K562 (cell line): Measurements from ENCODE around the gene FAAP24. TPM values are rescaled to one million over a fixed set of nuclear protein-coding genes. Genes with fewer than 3 reads are reported as not detected.

ENCODE experiments used
- CBX5 ChIP-seq: IDR thresholded peaks from 2 replicates; pipeline ENCODE4 v1.6.1; 2014; ENCODE audit warnings: low read depth, borderline replicate concordance
- CBX8 ChIP-seq: fragments of 200-600 bp; sonication (generic); IDR thresholded peaks from 2 replicates; pipeline ENCODE4 v1.6.1; 2012; ENCODE audit warnings: borderline replicate concordance, mixed run types, low read depth, mild to moderate bottlenecking, moderate library complexity, mixed read lengths, low read length, control low read depth, inconsistent platforms; ENCODE audit not compliant: poor library complexity, severe bottlenecking; ENCODE audit errors: extremely low read depth
- L3MBTL2 ChIP-seq: fragments of 450-650 bp; IDR thresholded peaks from 2 replicates; pipeline ENCODE4 v1.6.1; 2016; ENCODE audit warnings: mild to moderate bottlenecking, moderate library complexity
- LEF1 ChIP-seq: fragments of 450-650 bp; IDR thresholded peaks from 2 replicates; pipeline ENCODE4 v1.6.1; 2016; ENCODE audit warnings: mild to moderate bottlenecking
- MYBL2 ChIP-seq, 2 experiments: fragments of 450-650 bp in 1 of 2; sonication (generic) in 1 of 2; formaldehyde crosslinking in 1 of 2; IDR thresholded peaks; 2 replicates each; pipeline versions ENCODE4 v1.6.1 to v1.8.1; 2017 to 2022; ENCODE audit warnings: borderline replicate concordance in 1 of 2, inconsistent platforms in 1 of 2, low read depth in 1 of 2, mild to moderate bottlenecking in 1 of 2, missing genetic modification reagents in 1 of 2, moderate library complexity in 1 of 2
- NBN ChIP-seq: fragments of 450-650 bp; IDR thresholded peaks from 2 replicates; pipeline ENCODE4 v1.6.1; 2016; ENCODE audit warnings: low read depth, mild to moderate bottlenecking
- NEUROD1 ChIP-seq: fragments of 150-350 bp; IDR thresholded peaks from 2 replicates; pipeline ENCODE4 v1.6.1; 2014; ENCODE audit warnings: borderline replicate concordance, low read length, low read depth; ENCODE audit not compliant: partially characterized antibody
- NRF1 ChIP-seq, 2 experiments: fragments of 450-650 bp; IDR thresholded peaks in 1 of 2; conservative IDR thresholded peaks in 1 of 2; 2 replicates each; pipeline ENCODE4 v1.6.1; 2014; ENCODE audit warnings: mild to moderate bottlenecking in 2 of 2
- PHB2 ChIP-seq: fragments of 450-650 bp; IDR thresholded peaks from 2 replicates; pipeline ENCODE4 v1.6.1; 2017; ENCODE audit warnings: low read depth
- PRMT5 ChIP-seq: sonication (generic); formaldehyde crosslinking; IDR thresholded peaks from 2 replicates; pipeline ENCODE4 v1.5.0; 2020; ENCODE audit warnings: missing genetic modification reagents
- PTBP1 ChIP-seq: fragments of 200-400 bp; formaldehyde crosslinking; IDR thresholded peaks from 2 replicates; pipeline ENCODE4 v1.6.1; 2017; ENCODE audit warnings: low read depth, low read length
- SREBF1 ChIP-seq: fragments of 150-350 bp; IDR thresholded peaks from 2 replicates; pipeline ENCODE4 v1.6.1; 2014; ENCODE audit warnings: antibody characterized with exemption, low read depth, low read length, borderline replicate concordance
- TCF3 ChIP-seq: sonication (generic); formaldehyde crosslinking; IDR thresholded peaks from 2 replicates; pipeline ENCODE4 v1.4.0; 2020; ENCODE audit warnings: mild to moderate bottlenecking, missing genetic modification reagents
- YBX1 ChIP-seq: fragments of 450-650 bp; IDR thresholded peaks from 2 replicates; pipeline ENCODE4 v1.7.1; 2016; ENCODE audit warnings: mild to moderate bottlenecking
- ZBTB8A ChIP-seq: fragments of 450-650 bp; IDR thresholded peaks from 2 replicates; pipeline ENCODE4 v1.6.1; 2018; ENCODE audit warnings: mild to moderate bottlenecking, moderate library complexity; ENCODE audit not compliant: partially characterized antibody
- ZNF583 ChIP-seq: fragments of 250-450 bp; sonication (Bioruptor Pico); IDR thresholded peaks from 2 replicates; pipeline ENCODE4 v1.4.0; 2020
- ZNF79 ChIP-seq: fragments of 250-450 bp; sonication (Bioruptor Pico); IDR thresholded peaks from 2 replicates; pipeline ENCODE4 v1.4.0; 2020; ENCODE audit warnings: low read depth, mild to moderate bottlenecking, moderate library complexity
- polyA plus RNA-seq, 8 experiments: library from polyadenylated mRNA; depleted of rRNA in 4 of 8; stranded (reverse) in 5 of 8; unstranded in 3 of 8; fragments of >200 nt; fragmentation: Nextera tagmentation in 2 of 8; fragmentation: Illumina TruSeq in 1 of 8; extraction: Ambion mirVana in 2 of 8; extraction: Trizol in 1 of 8; gene quantifications; 2 replicates each; pipeline versions ENCODE4 v1.2.1 to v1.2.3, GENCODE V29; 2011 to 2014; ENCODE audit warnings: inconsistent platforms in 1 of 8, missing spikeins in 1 of 8
- total RNA-seq, 7 experiments: library from RNA; depleted of rRNA in 6 of 7; stranded (reverse); fragments of >200 nt in 6 of 7; fragmentation: Illumina TruSeq in 2 of 7; extraction: Trizol in 2 of 7; gene quantifications; 2 replicates each; pipeline versions ENCODE4 v1.2.1 to v1.2.3, GENCODE V29; 2011 to 2021; ENCODE audit warnings: low replicate concordance in 1 of 7
- TF ChIP-seq, protein P1 (sequence below): IDR thresholded peaks from 3 replicates; pipeline ENCODE4 v1.6.1; 2011; ENCODE audit warnings: borderline replicate concordance, mild to moderate bottlenecking; ENCODE audit not compliant: insufficient read length, insufficient read depth
- TF ChIP-seq, protein P2 (sequence below), 2 experiments: fragments of 150-350 bp in 1 of 2; IDR thresholded peaks; 2 replicates each; pipeline ENCODE4 v1.6.1; 2012 to 2016; ENCODE audit warnings: low read depth in 2 of 2, low read length in 2 of 2, mild to moderate bottlenecking in 1 of 2, moderate library complexity in 1 of 2
- TF ChIP-seq, protein P3 (sequence below): sonication (generic); formaldehyde crosslinking; IDR thresholded peaks from 2 replicates; pipeline ENCODE4 v1.8.1; 2023; ENCODE audit warnings: mild to moderate bottlenecking, missing genetic modification reagents
- TF ChIP-seq, protein P4 (sequence below): fragments of 450-650 bp; IDR thresholded peaks from 2 replicates; pipeline ENCODE4 v1.6.1; 2016; ENCODE audit warnings: missing biosample characterization, missing genetic modification characterization

FAAP24 gene
- total and polyA plus RNA-seq, 9 of the 15 experiments (the other 6 are each of a cell fraction or from before 2014, with no cell fraction given), result 4.6 to 21.6 (median 8.2) TPM

DNA sequence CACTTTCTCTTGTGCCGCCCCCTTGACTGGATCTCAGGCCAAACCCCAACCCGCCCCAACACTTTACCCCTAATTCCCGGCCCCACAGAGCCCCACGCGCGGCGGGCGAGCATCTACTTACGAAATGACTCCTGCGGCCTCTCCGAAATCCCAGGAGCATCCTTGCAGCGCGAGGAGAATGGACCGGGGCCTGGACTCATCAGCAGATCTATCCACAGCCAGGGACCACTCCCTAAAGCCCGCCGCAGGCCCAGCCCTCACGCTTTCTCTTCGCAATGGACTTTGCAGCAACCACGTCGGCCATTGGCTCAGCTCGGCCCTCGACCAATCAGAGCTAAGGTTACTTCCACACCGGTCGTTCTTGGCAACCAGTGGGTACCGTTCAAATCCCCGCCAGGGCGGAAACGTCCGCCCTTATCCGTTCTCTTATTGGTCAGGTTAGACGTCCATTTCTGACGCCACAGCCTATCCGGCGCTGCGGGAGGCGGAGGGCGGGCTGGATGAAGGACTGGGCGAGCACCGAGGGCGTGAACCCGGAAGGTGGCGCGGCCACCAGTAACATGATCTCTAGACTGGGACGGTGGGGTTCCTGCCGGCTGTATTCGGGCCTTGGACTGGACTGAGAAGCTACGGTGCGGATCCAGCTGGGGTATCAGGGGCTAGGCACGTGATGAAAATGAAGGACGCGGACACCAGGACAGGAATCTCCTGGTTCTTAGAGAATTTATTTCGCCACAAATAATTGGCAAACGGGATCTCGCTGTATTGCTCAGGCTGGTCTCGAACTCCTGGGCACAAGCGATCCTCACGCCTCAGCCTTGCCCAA is at the start of gene FAAP24, which contains the start of gene CEP89 (continued):
- TF ChIP-seq MYBL2 (IDR thresholded peaks at IDR 0.05; ENCODE audit: low read depth) (peak; percentile 72; the same call in 1 of the 2 replicates), MYBL2 (CRISPR knock-in tag; IDR thresholded peaks at IDR 0.05; ENCODE audit: borderline replicate concordance) (no peak), NBN (no peak), LEF1 (no peak), NEUROD1 (peak; percentile 99), YBX1 (no peak), SREBF1 (no peak), ZNF583 (no peak), CBX5 (no peak), NRF1 (conservative IDR thresholded peaks at IDR 0.05 in 1 of 2, IDR thresholded peaks at IDR 0.05 in 1 of 2) (peak; percentile 56 to 65; a peak in 3 of 4 replicates), PHB2 (no peak), ZNF79 (CRISPR knock-in tag) (no peak), TCF3 (CRISPR knock-in tag) (no peak), PRMT5 (no peak), L3MBTL2 (peak; percentile 76), ZBTB8A (no peak), CBX8 (no peak), PTBP1 (no peak)
- TF ChIP-seq, protein P1, sequence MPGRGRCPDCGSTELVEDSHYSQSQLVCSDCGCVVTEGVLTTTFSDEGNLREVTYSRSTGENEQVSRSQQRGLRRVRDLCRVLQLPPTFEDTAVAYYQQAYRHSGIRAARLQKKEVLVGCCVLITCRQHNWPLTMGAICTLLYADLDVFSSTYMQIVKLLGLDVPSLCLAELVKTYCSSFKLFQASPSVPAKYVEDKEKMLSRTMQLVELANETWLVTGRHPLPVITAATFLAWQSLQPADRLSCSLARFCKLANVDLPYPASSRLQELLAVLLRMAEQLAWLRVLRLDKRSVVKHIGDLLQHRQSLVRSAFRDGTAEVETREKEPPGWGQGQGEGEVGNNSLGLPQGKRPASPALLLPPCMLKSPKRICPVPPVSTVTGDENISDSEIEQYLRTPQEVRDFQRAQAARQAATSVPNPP, result no peak
- TF ChIP-seq, protein P2, sequence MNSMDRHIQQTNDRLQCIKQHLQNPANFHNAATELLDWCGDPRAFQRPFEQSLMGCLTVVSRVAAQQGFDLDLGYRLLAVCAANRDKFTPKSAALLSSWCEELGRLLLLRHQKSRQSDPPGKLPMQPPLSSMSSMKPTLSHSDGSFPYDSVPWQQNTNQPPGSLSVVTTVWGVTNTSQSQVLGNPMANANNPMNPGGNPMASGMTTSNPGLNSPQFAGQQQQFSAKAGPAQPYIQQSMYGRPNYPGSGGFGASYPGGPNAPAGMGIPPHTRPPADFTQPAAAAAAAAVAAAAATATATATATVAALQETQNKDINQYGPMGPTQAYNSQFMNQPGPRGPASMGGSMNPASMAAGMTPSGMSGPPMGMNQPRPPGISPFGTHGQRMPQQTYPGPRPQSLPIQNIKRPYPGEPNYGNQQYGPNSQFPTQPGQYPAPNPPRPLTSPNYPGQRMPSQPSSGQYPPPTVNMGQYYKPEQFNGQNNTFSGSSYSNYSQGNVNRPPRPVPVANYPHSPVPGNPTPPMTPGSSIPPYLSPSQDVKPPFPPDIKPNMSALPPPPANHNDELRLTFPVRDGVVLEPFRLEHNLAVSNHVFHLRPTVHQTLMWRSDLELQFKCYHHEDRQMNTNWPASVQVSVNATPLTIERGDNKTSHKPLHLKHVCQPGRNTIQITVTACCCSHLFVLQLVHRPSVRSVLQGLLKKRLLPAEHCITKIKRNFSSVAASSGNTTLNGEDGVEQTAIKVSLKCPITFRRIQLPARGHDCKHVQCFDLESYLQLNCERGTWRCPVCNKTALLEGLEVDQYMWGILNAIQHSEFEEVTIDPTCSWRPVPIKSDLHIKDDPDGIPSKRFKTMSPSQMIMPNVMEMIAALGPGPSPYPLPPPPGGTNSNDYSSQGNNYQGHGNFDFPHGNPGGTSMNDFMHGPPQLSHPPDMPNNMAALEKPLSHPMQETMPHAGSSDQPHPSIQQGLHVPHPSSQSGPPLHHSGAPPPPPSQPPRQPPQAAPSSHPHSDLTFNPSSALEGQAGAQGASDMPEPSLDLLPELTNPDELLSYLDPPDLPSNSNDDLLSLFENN (IDR thresholded peaks at IDR 0.05; ENCODE audit: low read depth in 2 of 2, low read length in 2 of 2), result 0 out of 4 replicates have a peak, but pooled peaks of 1 of the 2 experiments have one; percentile 18
- TF ChIP-seq, protein P3, sequence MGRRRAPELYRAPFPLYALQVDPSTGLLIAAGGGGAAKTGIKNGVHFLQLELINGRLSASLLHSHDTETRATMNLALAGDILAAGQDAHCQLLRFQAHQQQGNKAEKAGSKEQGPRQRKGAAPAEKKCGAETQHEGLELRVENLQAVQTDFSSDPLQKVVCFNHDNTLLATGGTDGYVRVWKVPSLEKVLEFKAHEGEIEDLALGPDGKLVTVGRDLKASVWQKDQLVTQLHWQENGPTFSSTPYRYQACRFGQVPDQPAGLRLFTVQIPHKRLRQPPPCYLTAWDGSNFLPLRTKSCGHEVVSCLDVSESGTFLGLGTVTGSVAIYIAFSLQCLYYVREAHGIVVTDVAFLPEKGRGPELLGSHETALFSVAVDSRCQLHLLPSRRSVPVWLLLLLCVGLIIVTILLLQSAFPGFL (CRISPR knock-in tag), result no peak
- TF ChIP-seq, protein P4, sequence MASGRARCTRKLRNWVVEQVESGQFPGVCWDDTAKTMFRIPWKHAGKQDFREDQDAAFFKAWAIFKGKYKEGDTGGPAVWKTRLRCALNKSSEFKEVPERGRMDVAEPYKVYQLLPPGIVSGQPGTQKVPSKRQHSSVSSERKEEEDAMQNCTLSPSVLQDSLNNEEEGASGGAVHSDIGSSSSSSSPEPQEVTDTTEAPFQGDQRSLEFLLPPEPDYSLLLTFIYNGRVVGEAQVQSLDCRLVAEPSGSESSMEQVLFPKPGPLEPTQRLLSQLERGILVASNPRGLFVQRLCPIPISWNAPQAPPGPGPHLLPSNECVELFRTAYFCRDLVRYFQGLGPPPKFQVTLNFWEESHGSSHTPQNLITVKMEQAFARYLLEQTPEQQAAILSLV (tag), result no peak
